ENCODE measurements around the gene P2RY4.

DNA sequence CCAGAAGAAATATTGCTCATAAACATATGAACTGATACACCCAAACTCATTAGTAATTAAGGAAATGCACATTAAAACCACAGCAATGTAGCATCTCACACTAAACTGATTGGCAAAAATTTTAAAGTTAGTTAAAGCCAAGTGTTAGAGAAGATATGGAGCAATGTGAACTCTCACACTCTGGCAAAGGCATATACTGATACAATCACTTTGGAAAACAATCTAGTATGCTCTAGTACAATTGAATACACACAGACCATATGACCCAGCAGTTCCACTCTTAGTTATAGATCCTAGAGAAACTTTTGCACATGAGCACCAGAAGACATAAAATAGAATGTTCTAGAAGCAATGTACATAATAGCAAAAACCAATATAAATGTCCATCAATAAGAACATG is 34.0 kb downstream of the P2RY4 start:
- TF ChIP-seq GATA2 (IDR thresholded peaks at IDR 0.05; ENCODE audit: low read depth, low read length), result no peak
- no peak for TF ChIP-seq GATA3 (IDR thresholded peaks at IDR 0.05; ENCODE audit: low read depth, low read length)

Data from SH-SY5Y (cell line).